ENCODE measurements around the gene CACNB2.
A peak's percentile ranks its signal among the peaks of the same experiment; 100 is the strongest.
"Not testable (repeated sequence)": the region's sequence is repeated elsewhere in the genome, so short reads cannot be mapped to it uniquely, and the experiment has no call there.

The CACNB2 gene

GRCh38 chr10:18439601-18440000 is 299.4 kb downstream of the CACNB2 start:
- H3K4me3 ChIP-seq (ENCODE audit: low read depth, low read length) = no peak overlapping the region
- no peak for TF ChIP-seq MYC (IDR thresholded peaks at IDR 0.05; ENCODE audit: low read depth, low read length)
- TF ChIP-seq CTCF (IDR thresholded peaks at IDR 0.05; ENCODE audit: low read depth, low read length) = no peak
- no peak for TF ChIP-seq POLR2A (IDR thresholded peaks at IDR 0.05; ENCODE audit: extremely low read depth, insufficient read length)
- no peak for TF ChIP-seq MAX (IDR thresholded peaks at IDR 0.05; ENCODE audit: low read depth, low read length)
- DNase-seq (ENCODE audit: low read depth) = no peak

GRCh38 chr10:18445635-18446034 is 305.4 kb downstream of the CACNB2 start:
- not testable (repeated sequence) for H3K4me3 ChIP-seq (ENCODE audit: low read depth, low read length); DNase-seq (ENCODE audit: low read depth)

GRCh38 chr10:18446205-18446604 is 306.0 kb downstream of the CACNB2 start:
- no peak for DNase-seq (ENCODE audit: low read depth)
- H3K4me3 ChIP-seq (ENCODE audit: low read depth, low read length) = no peak overlapping the region
- TF ChIP-seq MYC (IDR thresholded peaks at IDR 0.05; ENCODE audit: low read depth, low read length) = no peak
- no peak for TF ChIP-seq CTCF (IDR thresholded peaks at IDR 0.05; ENCODE audit: low read depth, low read length)
- TF ChIP-seq POLR2A (IDR thresholded peaks at IDR 0.05; ENCODE audit: extremely low read depth, insufficient read length) = no peak
- TF ChIP-seq MAX (IDR thresholded peaks at IDR 0.05; ENCODE audit: low read depth, low read length) = no peak

GRCh38 chr10:18449611-18450026 is 309.4 kb downstream of the CACNB2 start:
- DNase-seq (ENCODE audit: low read depth) = peak; percentile 1
- no peak overlapping the region for H3K4me3 ChIP-seq (ENCODE audit: low read depth, low read length)
- TF ChIP-seq MYC (IDR thresholded peaks at IDR 0.05; ENCODE audit: low read depth, low read length) (no peak), MAX (IDR thresholded peaks at IDR 0.05; ENCODE audit: low read depth, low read length) (no peak), CTCF (IDR thresholded peaks at IDR 0.05; ENCODE audit: low read depth, low read length) (no peak)

- TF ChIP-seq POLR2A (IDR thresholded peaks at IDR 0.05; ENCODE audit: extremely low read depth, insufficient read length) (no peak), MAX (IDR thresholded peaks at IDR 0.05; ENCODE audit: low read depth, low read length) (no peak), MYC (IDR thresholded peaks at IDR 0.05; ENCODE audit: low read depth, low read length) (no peak), CTCF (IDR thresholded peaks at IDR 0.05; ENCODE audit: low read depth, low read length) (no peak)
- DNase-seq (ENCODE audit: low read depth) = no peak
These were observed 310.1 kb downstream of the CACNB2 start for GRCh38 chr10:18450298-18450697.

GRCh38 chr10:18455086-18455884 is 315.1 kb downstream of the CACNB2 start:
- no peak for DNase-seq (ENCODE audit: low read depth)
- TF ChIP-seq POLR2A (IDR thresholded peaks at IDR 0.05; ENCODE audit: extremely low read depth, insufficient read length) = no peak
- TF ChIP-seq CTCF (IDR thresholded peaks at IDR 0.05; ENCODE audit: low read depth, low read length) = no peak
- no peak for TF ChIP-seq MYC (IDR thresholded peaks at IDR 0.05; ENCODE audit: low read depth, low read length)
- TF ChIP-seq MAX (IDR thresholded peaks at IDR 0.05; ENCODE audit: low read depth, low read length) = no peak
- H3K4me3 ChIP-seq (ENCODE audit: low read depth, low read length) = no peak overlapping the region

More at GRCh38 chr10:18450298-18450697, 310.1 kb downstream of the CACNB2 start:
- H3K4me3 ChIP-seq (ENCODE audit: low read depth, low read length) = no peak overlapping the region

Data from NB4 (cell line).